ENCODE measurements around the gene GCK.
"Not testable (repeated sequence)": the region's sequence is repeated elsewhere in the genome, so short reads cannot be mapped to it uniquely, and the experiment has no call there.

The GCK gene

GRCh38 chr7:44177570-44178131 lies 11.6 kb downstream of the GCK start:
- no peak for DNase-seq (ENCODE audit: low spot score)

- DNase-seq (ENCODE audit: low spot score) = no peak
Measured at GRCh38 chr7:44176486-44176885, 12.8 kb downstream of the GCK start.

- no peak for DNase-seq (ENCODE audit: low spot score)
Measured at GRCh38 chr7:44175730-44176129, 13.5 kb downstream of the GCK start.

- not testable (repeated sequence) for DNase-seq (ENCODE audit: low spot score)
Measured at GRCh38 chr7:44174694-44174948, 14.6 kb downstream of the GCK start.

DNA sequence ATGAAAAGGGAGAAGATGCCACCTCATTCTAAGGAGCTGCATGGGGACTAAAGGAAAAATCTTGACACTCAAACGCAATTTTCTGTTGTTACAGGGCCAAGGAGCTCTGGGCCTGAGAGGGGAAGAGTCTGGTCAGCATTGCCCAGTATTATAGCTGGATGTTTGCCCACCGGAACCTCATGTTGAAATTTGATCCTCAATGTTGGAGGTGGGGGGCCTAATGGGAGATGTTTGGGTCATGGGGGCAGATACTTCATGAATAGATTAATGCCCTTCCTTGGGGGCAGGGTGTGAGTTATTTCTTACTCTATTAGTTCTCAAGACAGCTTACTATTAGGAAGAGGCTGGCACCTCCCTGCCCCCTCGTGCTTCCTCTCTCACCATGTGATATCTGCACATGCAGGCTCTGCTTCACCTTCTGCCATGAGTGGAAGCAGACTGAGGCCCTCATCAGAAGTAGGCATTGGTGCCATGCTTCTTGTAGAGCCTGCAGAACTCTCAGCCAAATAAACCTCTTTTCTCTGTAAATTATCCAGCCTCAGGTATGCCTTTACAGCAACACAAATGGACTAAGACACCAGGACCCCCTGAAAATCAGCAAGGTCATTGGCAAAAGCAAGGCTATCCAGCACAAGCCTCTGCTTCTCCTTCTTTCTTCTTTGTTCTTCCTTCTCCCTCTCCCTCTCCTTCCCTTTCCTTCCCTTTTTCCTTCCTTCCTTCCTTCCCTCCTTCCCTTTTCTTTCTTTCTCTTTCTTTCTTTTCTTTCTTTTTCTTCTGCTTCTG lies 15.1 kb downstream of the GCK start:
- no peak for DNase-seq (ENCODE audit: low spot score)

GRCh38 chr7:44172803-44173424 lies 16.3 kb downstream of the GCK start:
- no peak for DNase-seq (ENCODE audit: low spot score)

GRCh38 chr7:44172352-44172751 lies 16.9 kb downstream of the GCK start:
- no peak for DNase-seq (ENCODE audit: low spot score)

- DNase-seq (ENCODE audit: low spot score) = not testable (repeated sequence)
Measured at GRCh38 chr7:44171901-44172300, 17.3 kb downstream of the GCK start.

DNA sequence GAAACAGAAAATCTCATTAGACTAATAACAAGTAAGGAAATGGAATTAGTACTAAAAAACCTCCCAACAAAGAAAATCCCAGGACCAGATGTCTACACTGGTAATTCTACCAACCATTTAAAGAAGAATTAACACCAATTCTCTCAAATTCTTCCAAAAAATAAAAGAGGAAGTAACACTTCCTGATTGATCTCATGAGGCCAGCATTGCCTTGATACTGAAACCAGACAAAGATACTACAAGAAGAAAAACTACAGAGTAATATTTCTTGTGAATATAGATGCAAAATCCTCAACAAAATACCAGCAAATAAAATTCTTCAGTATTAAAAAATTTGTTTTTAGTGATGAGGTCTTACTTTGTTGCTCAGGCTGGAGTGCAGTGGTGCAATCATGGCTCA lies 21.3 kb downstream of the GCK start:
- DNase-seq (ENCODE audit: low spot score) = no peak

DNA sequence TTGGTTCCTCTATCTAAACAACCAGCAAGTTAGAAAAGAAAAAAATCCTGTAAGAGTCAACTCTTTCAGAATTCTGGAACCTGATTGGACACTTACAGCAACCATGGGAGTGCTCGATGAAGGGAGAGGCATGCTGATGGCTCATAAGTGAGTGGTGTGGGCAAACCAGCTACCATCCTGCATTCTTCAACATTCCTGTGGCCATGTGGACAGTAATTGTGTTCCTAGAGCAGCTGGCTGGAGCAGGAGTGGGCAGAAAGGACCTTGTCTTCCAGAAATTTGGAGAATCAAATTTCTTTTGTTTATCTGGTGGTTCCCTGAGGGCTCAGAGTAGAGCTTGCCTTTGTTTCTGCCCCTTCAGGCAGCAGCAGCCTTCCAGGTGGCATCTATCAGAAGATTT lies 25.6 kb downstream of the GCK start:
- no peak for DNase-seq (ENCODE audit: low spot score)

DNA sequence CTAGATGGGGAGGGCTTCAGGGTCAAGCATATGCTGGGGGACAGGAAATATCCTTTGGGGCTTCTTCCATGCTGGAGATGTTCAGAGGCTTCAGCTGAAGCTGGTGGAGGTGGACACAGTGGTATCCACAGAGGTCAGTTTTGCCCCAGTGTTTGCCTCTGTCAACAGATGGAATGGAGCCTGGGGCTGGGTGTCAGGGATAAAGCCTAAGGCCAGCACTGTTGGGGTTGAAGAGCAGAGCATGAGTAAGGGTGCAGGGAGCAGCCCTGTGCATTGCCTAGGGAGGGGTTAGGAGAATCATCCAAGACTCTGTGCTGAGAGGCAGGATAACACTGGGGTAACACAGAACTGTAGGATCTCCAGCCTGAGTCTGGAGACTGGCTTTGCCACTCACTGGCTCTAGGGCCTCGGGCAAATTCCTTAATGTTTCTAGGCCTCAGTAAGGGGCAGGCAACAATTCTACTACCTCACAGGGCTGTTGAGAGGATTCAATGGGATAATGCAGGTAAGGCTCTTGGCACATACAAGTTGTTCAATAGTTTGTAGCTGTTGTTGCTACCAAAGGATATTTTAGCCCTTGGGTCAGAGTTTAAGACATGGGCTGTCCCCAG lies 26.3 kb downstream of the GCK start:
- DNase-seq (ENCODE audit: low spot score) = no peak

DNA sequence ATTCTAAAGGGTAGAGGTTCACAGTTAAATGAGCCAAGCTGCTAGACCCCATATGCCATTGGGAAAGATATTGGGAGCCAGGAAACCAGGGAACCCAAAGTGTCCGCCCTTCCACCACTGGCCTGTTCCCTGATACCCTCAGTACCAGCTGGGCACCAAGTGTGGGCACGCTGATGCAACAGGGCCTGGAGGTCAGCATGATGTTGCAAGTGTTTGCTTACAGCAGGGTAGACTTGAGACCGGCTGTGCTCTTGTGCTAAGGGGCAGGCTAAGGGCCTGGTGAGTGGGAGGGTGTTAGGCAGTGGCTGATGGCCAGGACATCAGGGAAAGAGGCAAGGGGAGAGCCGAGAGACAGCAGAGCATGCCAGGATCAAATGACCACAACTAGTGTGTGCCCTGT lies 27.1 kb downstream of the GCK start:
- no peak for DNase-seq (ENCODE audit: low spot score)

DNA sequence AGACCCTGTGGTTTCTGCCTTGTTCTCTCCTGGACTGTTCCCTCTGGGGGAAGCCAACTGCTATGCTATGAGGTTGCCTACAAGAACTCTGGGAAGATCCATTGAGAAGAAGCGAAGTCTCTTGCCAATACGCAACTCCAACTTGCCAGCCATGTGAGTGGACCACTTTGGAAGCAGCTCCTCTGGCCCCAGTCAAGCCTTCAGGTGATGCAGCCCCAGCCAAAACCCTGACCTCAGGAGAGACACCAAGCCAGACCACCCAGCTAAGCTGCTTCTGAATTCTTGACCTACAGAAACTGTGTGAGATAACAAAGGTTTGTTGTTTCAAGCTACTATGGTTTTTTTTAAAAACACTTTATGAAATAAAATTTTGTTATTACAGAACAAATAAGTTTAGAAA lies 27.9 kb downstream of the GCK start:
- no peak for DNase-seq (ENCODE audit: low spot score)

- no peak for DNase-seq (ENCODE audit: low spot score)
Measured at GRCh38 chr7:44159824-44160630, 29.2 kb downstream of the GCK start.

DNA sequence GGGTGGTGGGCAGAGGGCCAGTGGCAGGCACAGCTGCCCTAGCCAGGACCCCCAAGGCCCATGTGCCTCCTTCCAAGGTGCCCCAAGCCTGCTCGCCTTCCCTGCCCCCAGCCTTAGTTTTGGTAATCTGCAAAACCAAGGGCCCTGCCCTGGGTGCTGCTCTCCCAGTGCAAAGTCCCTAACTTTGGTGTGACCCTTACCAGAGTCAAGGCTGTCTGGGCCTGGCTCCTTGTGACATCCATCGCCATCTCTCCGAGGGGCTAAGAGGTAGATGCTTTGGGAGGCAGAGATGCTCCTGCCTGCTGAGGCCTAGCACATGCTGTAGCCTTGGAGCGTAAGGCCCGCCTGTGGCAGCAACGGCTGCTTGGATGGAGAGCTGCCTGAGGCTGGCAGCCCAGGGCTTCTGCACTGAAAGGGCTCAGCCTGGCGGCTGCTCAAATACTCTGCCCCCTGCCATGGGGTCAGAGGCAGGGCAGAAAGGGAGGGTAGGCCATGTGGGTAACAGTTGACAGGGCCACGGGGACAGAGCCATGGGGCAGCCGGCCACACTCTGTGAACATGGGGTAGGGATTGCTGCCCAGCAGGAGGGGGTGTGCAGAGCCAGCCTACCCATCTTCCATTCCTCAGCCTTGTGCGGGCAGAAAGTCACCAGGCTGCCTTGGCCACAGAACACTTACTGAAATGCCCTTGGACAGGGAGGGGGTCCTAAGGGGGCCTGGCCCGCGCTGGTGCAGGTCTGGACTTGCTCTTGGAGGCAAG lies 30.2 kb downstream of the GCK start:
- DNase-seq (ENCODE audit: low spot score) = no peak

DNA sequence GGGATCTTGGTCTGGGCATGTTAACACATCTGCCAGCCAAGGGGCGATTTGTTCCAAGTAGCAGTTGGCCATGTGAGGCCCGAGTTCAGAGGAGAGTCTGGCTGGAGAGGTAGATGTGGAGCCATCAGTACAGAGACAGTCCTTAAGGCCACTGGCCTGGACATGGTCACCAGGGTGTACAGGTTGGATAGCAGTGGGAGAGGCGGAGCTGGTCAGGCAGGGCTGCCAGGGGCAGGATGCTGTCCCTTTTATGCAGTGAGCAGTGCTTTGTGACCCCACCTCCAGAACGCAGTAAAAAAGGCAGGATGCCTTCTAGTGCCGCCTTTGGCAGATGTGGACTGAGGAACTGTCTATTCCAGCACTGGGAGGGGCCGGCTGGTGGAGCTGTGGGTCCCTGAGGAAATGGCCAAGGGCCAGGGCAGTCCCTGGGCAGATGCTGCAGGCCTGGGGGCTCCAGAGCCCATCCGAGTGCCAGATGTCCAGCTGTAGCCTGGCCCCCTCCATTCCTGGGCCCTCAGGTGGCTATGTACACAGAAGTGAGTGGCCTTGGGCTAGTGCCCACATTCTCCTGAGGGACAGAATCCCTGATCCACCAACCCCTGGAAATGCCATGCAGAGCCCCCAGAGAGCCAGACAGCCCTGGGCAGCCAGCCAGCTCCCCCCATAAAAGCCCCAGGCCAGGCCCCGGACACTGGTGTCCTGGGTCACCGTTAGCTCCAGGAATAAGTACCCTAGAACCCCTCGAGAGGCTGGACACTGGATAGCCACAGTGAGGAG lies 31.0 kb downstream of the GCK start:
- no peak for DNase-seq (ENCODE audit: low spot score)

DNA sequence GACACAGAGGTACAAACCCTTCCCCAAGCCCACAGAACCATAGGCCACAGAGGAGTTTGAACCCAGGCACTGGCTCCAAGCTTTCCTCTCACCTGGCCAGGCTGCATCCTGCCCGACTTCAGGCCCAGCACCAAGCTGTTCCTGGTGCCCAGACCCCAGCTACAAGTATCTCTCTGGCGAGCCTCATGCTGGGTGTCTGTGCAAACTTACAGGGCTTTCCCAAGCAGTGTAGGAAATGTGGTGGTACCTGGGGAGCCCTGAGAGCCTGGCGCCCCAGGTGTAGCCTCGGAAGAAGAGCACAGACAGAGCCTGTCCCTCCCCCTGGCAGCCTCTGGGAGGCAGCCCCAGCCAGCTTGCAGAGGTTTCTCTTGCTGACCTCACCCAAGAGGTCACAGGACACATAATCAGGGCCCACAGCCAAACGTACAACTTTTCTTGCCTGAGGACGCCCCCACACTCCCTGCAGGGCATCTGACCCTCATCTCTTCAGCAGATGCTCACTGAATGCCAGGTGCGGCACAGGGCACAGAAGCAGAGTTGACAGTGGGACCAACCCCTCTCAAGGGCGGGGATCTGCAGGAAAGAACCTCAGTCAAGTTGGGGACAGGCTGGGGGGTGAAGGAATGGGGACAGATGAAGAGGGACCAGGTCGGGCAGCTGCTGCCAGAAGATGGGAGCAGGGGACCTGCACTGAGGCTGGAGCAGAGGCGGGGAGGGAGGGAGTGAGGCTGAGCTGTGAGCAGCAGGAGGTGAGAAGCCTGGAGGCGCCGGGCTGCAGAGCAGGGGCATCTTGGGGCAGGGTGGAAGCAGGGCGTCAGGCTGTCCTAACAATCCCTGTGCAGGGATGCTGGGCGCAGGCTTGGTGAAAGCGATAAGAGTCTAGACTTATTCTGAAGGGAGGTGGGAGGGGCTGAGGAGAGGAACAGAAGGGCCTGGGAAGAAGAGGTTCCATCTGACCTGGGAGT lies 31.8 kb downstream of the GCK start:
- DNase-seq (ENCODE audit: low spot score) = no peak

DNA sequence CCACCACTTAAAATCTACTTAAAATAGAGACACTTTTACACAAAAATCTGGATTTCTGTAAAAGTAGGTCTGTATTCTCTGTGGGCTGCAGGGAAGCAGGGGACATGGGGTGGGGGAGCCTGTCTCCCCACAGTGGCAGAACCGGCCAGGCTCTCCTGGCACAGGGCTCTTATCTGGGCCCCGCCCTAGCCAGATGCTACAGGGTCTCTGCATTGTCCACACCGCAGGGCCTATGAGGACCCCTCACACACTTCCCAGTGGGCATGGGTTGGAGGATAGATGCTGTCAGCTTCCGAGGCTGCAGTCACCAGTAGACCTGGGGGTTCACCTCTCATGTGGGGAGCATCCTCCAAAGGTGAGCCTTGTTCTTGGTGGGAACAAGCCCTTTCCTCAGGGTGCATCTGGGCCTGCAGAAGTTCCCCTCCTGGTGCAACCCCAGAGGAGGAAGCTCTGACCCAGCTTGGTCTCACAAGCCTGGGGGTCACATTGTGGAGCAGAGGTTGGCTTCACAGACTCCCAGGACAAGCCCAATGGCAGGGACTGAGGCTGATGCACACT lies 32.7 kb downstream of the GCK start:
- no peak for DNase-seq (ENCODE audit: low spot score)

Data from CD4-positive, alpha-beta T cell treated with Interleukin-15 for 4 hours (primary cell).